ENCODE measurements around the gene WDR89. TPM values are rescaled to one million over a fixed set of nuclear protein-coding genes. Genes with fewer than 3 reads are reported as not detected.
"Not testable (repeated sequence)": the region's sequence is repeated elsewhere in the genome, so short reads cannot be mapped to it uniquely, and the experiment has no call there.

WDR89 gene
- polyA plus RNA-seq, 10 donors = 11.0 to 17.4 (median 14.4) TPM

- no peak for DNase-seq
These were observed 14.5 kb upstream of the WDR89 start for GRCh38 chr14:63656194-63656593.

- DNase-seq = no peak
These were observed 13.3 kb upstream of the WDR89 start for GRCh38 chr14:63654936-63655335.

GRCh38 chr14:63654346-63654745, 12.7 kb upstream of the WDR89 start:
- DNase-seq = peak in 1 of 3 donors; percentile 21

- no peak for DNase-seq
These were observed 10.7 kb upstream of the WDR89 start for GRCh38 chr14:63652406-63652805.

GRCh38 chr14:63650256-63650952, 8.7 kb upstream of the WDR89 start:
- no peak for DNase-seq

GRCh38 chr14:63647696-63648410, 6.2 kb upstream of the WDR89 start:
- no peak for DNase-seq

GRCh38 chr14:63644741-63645140, 3.1 kb upstream of the WDR89 start:
- DNase-seq = no peak

- no peak for DNase-seq
These were observed 1.1 kb upstream of the WDR89 start for GRCh38 chr14:63642656-63643382.

- DNase-seq = peak; percentile 96 to 98 (median 97)
These were observed 549 bp upstream of the WDR89 start for GRCh38 chr14:63642229-63642611.

- DNase-seq = no peak
These were observed 3.2 kb downstream of the WDR89 start for GRCh38 chr14:63638493-63638892.

- not testable (repeated sequence) for DNase-seq
These were observed 5.5 kb downstream of the WDR89 start for GRCh38 chr14:63636094-63636635.

GRCh38 chr14:63633801-63634200, 7.9 kb downstream of the WDR89 start:
- no peak for DNase-seq

- DNase-seq = no peak
These were observed 8.6 kb downstream of the WDR89 start for GRCh38 chr14:63632932-63633514.

GRCh38 chr14:63624701-63625100, 17.0 kb downstream of the WDR89 start:
- DNase-seq = no peak

- no peak for DNase-seq
These were observed 17.5 kb downstream of the WDR89 start for GRCh38 chr14:63624203-63624602.

- not testable (repeated sequence) for DNase-seq
These were observed 19.7 kb downstream of the WDR89 start for GRCh38 chr14:63621975-63622374.

- no peak for DNase-seq
These were observed 25.7 kb downstream of the WDR89 start for GRCh38 chr14:63616015-63616414.

- DNase-seq = peak; percentile 6 to 47 (median 29)
These were observed 26.9 kb downstream of the WDR89 start for GRCh38 chr14:63614679-63615363.

- no peak for DNase-seq
These were observed 30.6 kb downstream of the WDR89 start for GRCh38 chr14:63611078-63611477.

- DNase-seq = no peak
These were observed 36.6 kb downstream of the WDR89 start for GRCh38 chr14:63605041-63605532.

- DNase-seq = no peak
These were observed 37.0 kb downstream of the WDR89 start for GRCh38 chr14:63604626-63605025.
